ENCODE data around the gene EXD3.
"Not testable (repeated sequence)": the region's sequence is repeated elsewhere in the genome, so short reads cannot be mapped to it uniquely, and the experiment has no call there.

EXD3 gene

DNA sequence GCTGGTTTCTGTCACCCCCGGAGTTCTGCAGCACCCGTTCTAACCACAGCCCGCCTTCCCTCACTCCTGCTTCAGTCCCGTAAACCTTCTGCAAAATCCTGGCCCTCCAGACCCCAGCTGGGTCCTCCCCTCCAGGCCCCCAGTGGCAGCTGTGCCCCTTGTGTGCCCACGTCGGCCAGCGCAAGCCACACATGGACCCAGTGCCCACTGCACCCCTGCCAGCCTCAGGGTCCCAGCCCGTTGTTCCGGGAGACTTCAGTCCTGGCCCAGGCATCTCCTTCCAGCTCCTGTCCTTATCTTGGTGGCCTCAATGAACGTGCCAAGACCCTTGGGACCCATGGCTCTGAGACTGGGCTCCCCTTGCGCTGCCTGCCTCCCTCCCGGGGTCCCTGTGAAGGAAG, 43.2 kb downstream of the EXD3 start:
- peak; percentile 12 for DNase-seq (ENCODE audit: low spot score)

- not testable (repeated sequence) for DNase-seq (ENCODE audit: low spot score)
Observed at GRCh38 chr9:137378688-137379410, 44.1 kb downstream of the EXD3 start.

GRCh38 chr9:137376386-137376785, 46.6 kb downstream of the EXD3 start:
- no peak for DNase-seq (ENCODE audit: low spot score)

DNA sequence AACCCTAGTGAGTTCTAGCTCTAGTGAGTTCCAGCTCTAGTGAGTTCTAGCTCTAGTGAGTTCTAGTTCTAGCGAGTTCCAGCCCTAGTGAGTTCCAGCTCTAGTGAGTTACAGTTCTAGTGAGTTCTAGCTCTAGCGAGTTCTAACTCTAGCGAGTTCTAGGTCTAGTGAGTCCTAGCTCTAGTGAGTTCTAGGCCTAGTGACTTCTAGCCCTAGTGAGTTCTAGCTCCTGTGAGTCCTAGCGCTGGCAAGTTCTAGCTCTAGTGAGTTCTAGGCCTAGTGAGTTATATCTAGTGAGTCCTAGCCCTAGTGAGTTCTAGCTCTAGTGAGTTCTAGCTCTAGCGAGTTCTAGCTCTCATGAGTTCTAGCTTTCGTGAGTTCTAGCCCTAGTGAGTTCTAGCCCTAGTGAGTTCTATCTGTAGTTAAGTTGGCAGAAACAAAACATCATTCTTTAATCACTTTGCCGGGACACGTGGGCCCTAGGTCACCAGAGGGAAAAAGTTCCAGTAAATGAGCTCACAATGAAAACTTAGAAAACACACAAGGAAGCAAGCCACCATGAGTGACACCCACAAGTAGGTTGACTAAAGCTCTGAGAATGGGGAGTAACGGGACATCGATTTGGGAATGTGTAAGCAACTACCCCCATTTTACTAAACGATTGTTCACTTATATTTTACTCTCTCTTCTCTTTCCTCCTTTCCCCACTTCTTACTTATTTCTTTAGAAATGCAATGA, 47.5 kb downstream of the EXD3 start:
- DNase-seq (ENCODE audit: low spot score) = no peak

DNA sequence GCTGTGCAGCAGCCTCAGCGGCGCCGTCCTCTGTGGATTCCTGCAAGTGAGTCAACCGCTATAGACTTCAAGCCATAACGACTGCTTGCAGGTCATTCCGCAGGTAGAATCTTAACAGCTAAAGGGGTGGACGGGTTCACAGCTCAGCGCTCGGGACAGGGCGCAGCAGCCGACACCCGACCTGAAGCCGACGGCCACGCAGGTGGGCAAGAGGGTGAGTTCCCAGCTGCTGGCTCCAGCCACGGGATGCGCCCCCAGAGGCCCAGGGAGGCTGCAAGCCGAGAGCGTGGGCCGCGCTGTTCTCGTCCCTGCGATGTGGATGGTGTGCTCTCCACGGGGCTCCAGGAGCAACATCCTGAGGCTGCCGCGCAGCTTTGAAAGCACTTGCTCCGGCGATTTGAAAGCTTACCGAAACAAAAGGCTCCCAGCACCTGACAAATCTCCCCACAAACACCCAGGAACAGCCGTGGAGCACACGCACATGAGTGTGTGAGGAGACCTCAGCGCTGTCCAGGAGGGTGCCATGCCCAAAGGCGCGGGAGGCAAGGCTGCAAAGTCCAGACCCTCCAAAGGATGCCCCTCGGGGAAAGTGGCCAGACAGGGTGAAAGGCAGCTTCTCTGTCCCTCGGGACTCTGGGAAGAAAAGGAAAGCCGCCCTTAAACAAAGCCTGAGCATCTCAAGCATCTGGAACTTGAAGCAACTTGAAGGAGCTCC, 48.7 kb downstream of the EXD3 start:
- no peak for DNase-seq (ENCODE audit: low spot score)

DNA sequence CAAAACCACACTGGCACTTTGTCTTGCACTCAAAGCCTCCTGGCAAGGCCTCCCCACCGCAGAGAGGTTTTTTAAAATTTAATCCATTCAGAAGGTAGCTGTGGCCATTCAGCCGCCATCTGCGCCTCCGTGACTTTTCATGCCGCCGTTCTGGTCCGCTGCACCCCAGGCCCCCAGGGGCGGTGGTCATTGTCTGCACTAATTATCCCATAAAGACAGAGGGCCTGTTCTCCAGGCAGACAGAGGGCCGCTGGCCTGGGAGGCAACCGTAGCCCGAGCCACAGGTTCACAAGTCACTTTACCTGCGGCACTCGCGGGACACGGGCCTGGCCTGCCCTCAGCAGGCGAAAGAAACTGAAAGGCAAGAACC, 49.4 kb downstream of the EXD3 start:
- DNase-seq (ENCODE audit: low spot score) = no peak

- DNase-seq (ENCODE audit: low spot score) = no peak
Observed at GRCh38 chr9:137372693-137373610, 50.0 kb downstream of the EXD3 start.

GRCh38 chr9:137371946-137372651, 50.9 kb downstream of the EXD3 start:
- no peak for DNase-seq (ENCODE audit: low spot score)

DNA sequence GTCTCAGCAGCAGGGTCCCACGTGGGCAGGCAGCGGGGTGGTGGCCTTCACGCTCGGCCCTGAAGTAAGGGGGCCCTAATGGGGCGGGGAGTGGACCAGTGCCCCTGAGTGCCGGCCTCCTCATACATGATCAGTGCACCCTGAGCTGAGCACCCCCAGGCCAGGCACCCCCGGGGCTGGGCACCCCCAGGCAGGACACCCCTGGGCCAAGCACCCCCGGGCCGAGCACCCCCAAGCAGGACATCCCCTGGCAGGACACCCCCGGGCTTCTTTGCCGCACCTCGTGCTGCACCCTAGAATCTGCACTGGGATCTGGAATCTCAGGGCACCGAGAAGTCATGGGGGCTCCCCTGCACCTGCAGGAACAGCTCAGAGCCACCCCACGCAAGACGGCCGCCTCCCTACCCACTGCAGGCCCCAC, 51.4 kb downstream of the EXD3 start:
- no peak for DNase-seq (ENCODE audit: low spot score)

DNA sequence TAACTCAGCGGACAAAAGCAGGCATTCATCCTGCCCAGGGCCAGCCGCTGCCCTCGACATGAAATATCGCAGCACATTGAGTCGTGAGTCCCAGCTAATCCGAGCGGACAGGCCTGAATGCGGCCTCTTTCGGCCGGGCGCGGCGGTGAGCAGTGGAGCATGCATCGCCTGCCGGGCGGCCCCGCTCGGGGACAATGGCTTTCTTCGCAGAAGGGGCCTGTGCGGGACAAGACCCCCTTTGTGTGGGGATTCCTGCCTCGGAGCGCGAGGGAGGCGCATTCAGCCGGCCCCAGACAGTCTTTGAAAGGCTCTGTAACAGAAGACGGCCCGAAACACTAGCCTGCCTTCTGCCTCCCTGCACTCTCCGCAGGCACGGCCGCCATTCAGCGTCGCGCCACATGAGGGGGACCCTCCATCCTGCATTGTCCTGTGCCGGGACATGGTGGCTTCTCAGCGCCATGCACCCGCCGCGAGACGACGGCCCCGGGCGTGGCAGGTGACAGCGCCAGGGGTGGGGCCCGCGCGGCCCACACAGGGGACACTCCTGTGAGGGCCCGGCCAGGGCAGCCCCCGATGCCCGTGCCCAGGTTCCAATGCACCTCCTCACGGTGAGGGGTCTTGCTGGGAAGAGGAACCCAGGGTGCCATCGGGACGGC, 52.0 kb downstream of the EXD3 start:
- peak; percentile 66 for DNase-seq (ENCODE audit: low spot score)

- DNase-seq (ENCODE audit: low spot score) = no peak
Observed at GRCh38 chr9:137369911-137370764, 52.8 kb downstream of the EXD3 start.

GRCh38 chr9:137369061-137369787, 53.7 kb downstream of the EXD3 start:
- DNase-seq (ENCODE audit: low spot score) = no peak

DNA sequence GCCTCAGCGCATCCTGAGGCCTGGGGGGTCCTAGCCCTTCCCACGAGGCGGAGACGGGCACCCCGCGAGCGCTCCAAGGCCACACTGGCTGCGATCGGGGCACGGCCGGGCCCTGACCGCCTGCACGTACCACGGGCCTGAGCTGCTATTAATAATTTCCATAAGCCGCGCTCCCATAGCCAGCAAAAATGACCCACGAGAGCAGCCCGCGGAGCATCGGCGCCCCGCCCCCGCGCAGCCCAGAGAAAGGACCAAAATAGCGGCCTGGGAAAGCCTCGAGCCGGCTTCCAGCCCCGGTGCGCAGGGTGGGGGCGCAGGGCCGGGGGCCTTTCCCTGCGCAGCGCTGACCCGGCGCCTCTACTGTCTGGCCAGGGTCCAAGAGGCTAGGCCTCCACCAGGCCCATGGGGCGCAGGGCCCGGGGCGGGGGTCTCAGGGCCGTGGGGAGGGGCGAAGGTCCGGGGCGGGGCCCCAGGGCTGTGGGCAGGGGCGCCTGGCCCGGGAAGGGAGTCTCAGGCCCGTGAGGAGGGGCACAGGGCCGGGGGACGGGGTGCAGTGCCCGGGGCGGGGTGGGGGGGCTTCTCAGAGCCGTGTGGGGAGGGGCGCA, 54.4 kb downstream of the EXD3 start:
- no peak for DNase-seq (ENCODE audit: low spot score)

DNA sequence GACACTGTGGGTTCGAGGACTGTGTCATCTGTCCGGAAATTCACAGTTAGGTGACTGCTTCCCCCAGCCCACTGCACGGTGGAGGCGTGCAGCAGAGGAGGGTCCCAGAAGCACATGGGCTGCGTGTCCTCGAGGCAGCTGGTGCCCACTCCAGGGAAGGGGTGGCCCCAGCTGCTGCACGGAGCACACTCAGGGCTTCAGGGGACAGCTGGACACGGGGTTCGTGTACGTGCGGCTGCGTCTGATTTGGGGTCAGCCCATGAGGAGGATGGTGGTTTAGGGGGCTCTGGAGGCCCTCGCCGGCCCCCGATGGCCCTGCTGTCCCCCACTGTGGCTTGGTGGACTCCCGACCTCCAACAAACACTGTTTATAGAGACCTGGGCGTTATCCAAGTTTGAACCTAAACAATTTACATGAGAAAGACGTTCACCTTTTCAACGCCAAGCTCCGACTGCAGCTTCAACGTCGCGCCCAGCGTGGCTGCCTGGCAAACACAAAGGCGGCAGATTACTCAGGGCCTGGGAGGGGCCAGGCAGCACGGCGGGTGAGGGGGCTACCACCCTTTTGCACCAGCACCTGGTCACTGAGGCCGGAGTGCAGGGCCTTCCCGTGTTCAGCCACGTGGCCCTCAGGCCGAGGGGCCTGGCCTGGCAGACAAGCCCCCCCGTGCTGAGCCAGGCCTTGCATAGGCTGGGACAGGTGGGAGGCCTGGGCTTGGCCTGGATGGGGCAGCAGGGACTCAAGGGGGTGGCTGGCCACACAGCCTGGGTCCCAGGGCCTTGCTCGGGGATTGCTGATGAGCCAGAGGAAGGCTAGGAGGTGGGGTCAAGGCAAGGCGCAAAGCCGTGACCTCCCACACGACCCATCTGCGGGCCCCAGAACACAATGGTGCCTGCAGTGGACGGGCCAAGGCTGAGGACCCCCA, 55.2 kb downstream of the EXD3 start:
- DNase-seq (ENCODE audit: low spot score) = peak; percentile 21

GRCh38 chr9:137366891-137367381, 56.0 kb downstream of the EXD3 start:
- peak; percentile 13 for DNase-seq (ENCODE audit: low spot score)

- DNase-seq (ENCODE audit: low spot score) = peak; percentile 7
Observed at GRCh38 chr9:137366445-137366810, 56.5 kb downstream of the EXD3 start.

All from iPS-NIHi11 (cell line).